Measurements from ENCODE around the gene DOHH. TPM values are rescaled to one million over a fixed set of nuclear protein-coding genes. Genes with fewer than 3 reads are reported as not detected.
"Not testable (repeated sequence)": the region's sequence is repeated elsewhere in the genome, so short reads cannot be mapped to it uniquely, and the experiment has no call there.

The DOHH gene
- total RNA-seq, 2 donors from 2014 or later, result 4.1 to 5.2 TPM

- no peak overlapping the region for H3K4me3 Mint-ChIP-seq
- no peaks in the 10 kb centered on the region for H3K9me3 ChIP-seq (ENCODE audit: control insufficient read depth, low read length, poor library complexity, severe bottlenecking)
- H3K27me3 Mint-ChIP-seq, result no peaks in the 10 kb centered on the region
- no peaks in the 10 kb centered on the region for H3K36me3 Mint-ChIP-seq (ENCODE audit: low read depth)
- no peak for ATAC-seq
- no peaks in the 10 kb centered on the region for H3K4me1 Mint-ChIP-seq
- no peak for DNase-seq
- no peak overlapping the region for H3K27ac Mint-ChIP-seq
Measured at GRCh38 chr19:3456925-3457527, 43.4 kb downstream of the DOHH start.

GRCh38 chr19:3455960-3456601, 44.4 kb downstream of the DOHH start:
- no peaks in the 10 kb centered on the region for H3K36me3 Mint-ChIP-seq (ENCODE audit: low read depth)
- no peak overlapping the region for H3K4me3 Mint-ChIP-seq
- ATAC-seq (no peak), DNase-seq (no peak)
- no peaks in the 10 kb centered on the region for H3K27me3 Mint-ChIP-seq
- H3K27ac Mint-ChIP-seq, result no peak overlapping the region
- H3K4me1 Mint-ChIP-seq, result no peaks in the 10 kb centered on the region
- H3K9me3 ChIP-seq (ENCODE audit: control insufficient read depth, low read length, poor library complexity, severe bottlenecking), result no peaks in the 10 kb centered on the region

- ATAC-seq (no peak), DNase-seq (no peak)
- Mint-ChIP-seq H3K4me3 (no peak overlapping the region), H3K27ac (no peak overlapping the region), H3K36me3 (ENCODE audit: low read depth) (no peaks in the 10 kb centered on the region), H3K27me3 (no peaks in the 10 kb centered on the region), H3K4me1 (no peaks in the 10 kb centered on the region)
- no peaks in the 10 kb centered on the region for H3K9me3 ChIP-seq (ENCODE audit: control insufficient read depth, low read length, poor library complexity, severe bottlenecking)
Measured at GRCh38 chr19:3455393-3455955, 45.0 kb downstream of the DOHH start.

GRCh38 chr19:3454656-3455392, 45.6 kb downstream of the DOHH start:
- no peaks in the 10 kb centered on the region for H3K9me3 ChIP-seq (ENCODE audit: control insufficient read depth, low read length, poor library complexity, severe bottlenecking)
- H3K4me1 Mint-ChIP-seq, result no peaks in the 10 kb centered on the region
- ATAC-seq, result no peak
- DNase-seq, result no peak
- no peaks in the 10 kb centered on the region for H3K27me3 Mint-ChIP-seq
- H3K27ac Mint-ChIP-seq, result no peak overlapping the region
- no peaks in the 10 kb centered on the region for H3K36me3 Mint-ChIP-seq (ENCODE audit: low read depth)
- no peak overlapping the region for H3K4me3 Mint-ChIP-seq

- H3K27me3 Mint-ChIP-seq, result no peaks in the 10 kb centered on the region
- no peak for ATAC-seq
Measured at GRCh38 chr19:3453840-3454239, 46.6 kb downstream of the DOHH start.

GRCh38 chr19:3452942-3453214, 47.6 kb downstream of the DOHH start:
- H3K36me3 Mint-ChIP-seq (ENCODE audit: low read depth); ATAC-seq; H3K9me3 ChIP-seq (ENCODE audit: control insufficient read depth, low read length, poor library complexity, severe bottlenecking); DNase-seq; H3K4me3 Mint-ChIP-seq; H3K4me1 Mint-ChIP-seq; H3K27ac Mint-ChIP-seq; H3K27me3 Mint-ChIP-seq: not testable (repeated sequence)

More at GRCh38 chr19:3453840-3454239, 46.6 kb downstream of the DOHH start:
- DNase-seq, result no peak
- H3K36me3 Mint-ChIP-seq (ENCODE audit: low read depth), result no peaks in the 10 kb centered on the region
- H3K27ac Mint-ChIP-seq, result no peak overlapping the region
- H3K9me3 ChIP-seq (ENCODE audit: control insufficient read depth, low read length, poor library complexity, severe bottlenecking), result no peaks in the 10 kb centered on the region
- H3K4me3 Mint-ChIP-seq, result no peak overlapping the region
- H3K4me1 Mint-ChIP-seq, result no peaks in the 10 kb centered on the region

- H3K27ac Mint-ChIP-seq, result no peak overlapping the region
- H3K27me3 Mint-ChIP-seq, result no peaks in the 10 kb centered on the region
- H3K36me3 Mint-ChIP-seq (ENCODE audit: low read depth), result no peaks in the 10 kb centered on the region
- no peaks in the 10 kb centered on the region for H3K4me1 Mint-ChIP-seq
- ATAC-seq (no peak), DNase-seq (no peak)
- H3K4me3 Mint-ChIP-seq, result no peak overlapping the region
- H3K9me3 ChIP-seq (ENCODE audit: control insufficient read depth, low read length, poor library complexity, severe bottlenecking), result no peaks in the 10 kb centered on the region
Measured at GRCh38 chr19:3452171-3452941, 48.1 kb downstream of the DOHH start.

GRCh38 chr19:3451451-3451866, 49.0 kb downstream of the DOHH start:
- ATAC-seq, result no peak
- no peaks in the 10 kb centered on the region for H3K27me3 Mint-ChIP-seq
- H3K4me1 Mint-ChIP-seq, result no peaks in the 10 kb centered on the region
- H3K9me3 ChIP-seq (ENCODE audit: control insufficient read depth, low read length, poor library complexity, severe bottlenecking), result no peaks in the 10 kb centered on the region
- no peaks in the 10 kb centered on the region for H3K36me3 Mint-ChIP-seq (ENCODE audit: low read depth)
- no peak overlapping the region for H3K27ac Mint-ChIP-seq
- H3K4me3 Mint-ChIP-seq, result no peak overlapping the region
- DNase-seq, result no peak

- H3K36me3 Mint-ChIP-seq (ENCODE audit: low read depth), result no peaks in the 10 kb centered on the region
- no peaks in the 10 kb centered on the region for H3K27me3 Mint-ChIP-seq
- DNase-seq (no peak), ATAC-seq (no peak)
- no peak overlapping the region for H3K4me3 Mint-ChIP-seq
- no peaks in the 10 kb centered on the region for H3K9me3 ChIP-seq (ENCODE audit: control insufficient read depth, low read length, poor library complexity, severe bottlenecking)
- H3K27ac Mint-ChIP-seq, result no peak overlapping the region
- peaks cover 2% of the 10 kb centered on the region for H3K4me1 Mint-ChIP-seq
Measured at GRCh38 chr19:3450796-3451411, 49.6 kb downstream of the DOHH start.

GRCh38 chr19:3448616-3449334, 51.7 kb downstream of the DOHH start:
- H3K4me3 Mint-ChIP-seq, result no peak overlapping the region
- H3K4me1 Mint-ChIP-seq, result peaks cover 2% of the 10 kb centered on the region
- no peaks in the 10 kb centered on the region for H3K9me3 ChIP-seq (ENCODE audit: control insufficient read depth, low read length, poor library complexity, severe bottlenecking)
- no peaks in the 10 kb centered on the region for H3K27me3 Mint-ChIP-seq
- H3K27ac Mint-ChIP-seq, result no peak overlapping the region
- no peak for DNase-seq
- H3K36me3 Mint-ChIP-seq (ENCODE audit: low read depth), result no peaks in the 10 kb centered on the region
- ATAC-seq, result no peak

GRCh38 chr19:3446657-3447056, 53.8 kb downstream of the DOHH start:
- H3K27me3 Mint-ChIP-seq; H3K36me3 Mint-ChIP-seq (ENCODE audit: low read depth); H3K9me3 ChIP-seq (ENCODE audit: control insufficient read depth, low read length, poor library complexity, severe bottlenecking); ATAC-seq; H3K4me1 Mint-ChIP-seq; H3K4me3 Mint-ChIP-seq; DNase-seq; H3K27ac Mint-ChIP-seq: not testable (repeated sequence)

GRCh38 chr19:3444695-3445234, 55.7 kb downstream of the DOHH start:
- ATAC-seq (no peak), DNase-seq (no peak)
- Mint-ChIP-seq H3K27ac (no peak overlapping the region), H3K27me3 (no peaks in the 10 kb centered on the region), H3K4me1 (peaks cover 4% of the 10 kb centered on the region), H3K4me3 (no peak overlapping the region), H3K36me3 (ENCODE audit: low read depth) (no peaks in the 10 kb centered on the region)
- H3K9me3 ChIP-seq (ENCODE audit: control insufficient read depth, low read length, poor library complexity, severe bottlenecking), result no peaks in the 10 kb centered on the region
